Panc1 (cell line): ENCODE data around the gene HTR1B.

Experiments
- CTCF ChIP-seq: fragments of 450-650 bp; IDR thresholded peaks from 2 replicates; pipeline ENCODE4 v1.5.1; 2017; ENCODE audit warnings: mild to moderate bottlenecking
- POLR2AphosphoS5 ChIP-seq: IDR thresholded peaks from 2 replicates; pipeline ENCODE4 v1.6.1; 2012; ENCODE audit warnings: mild to moderate bottlenecking, low read depth, low read length, moderate library complexity

- TF ChIP-seq POLR2AphosphoS5: no peak
- TF ChIP-seq CTCF: no peak
Observed at GRCh38 chr6:77448546-77448945, 14.7 kb downstream of the HTR1B start.
